K562 (cell line): ENCODE results near the gene MAGI1. TPM values are rescaled to one million over a fixed set of nuclear protein-coding genes. Genes with fewer than 3 reads are reported as not detected.

Source experiments
- ATAC-seq: fragments of 200-7000 bp; cut with Tn5 transposase; 3 replicates; pipeline ENCODE4 v1.9.1; 2020; ENCODE audit warnings: moderate library complexity
- BruUV-seq: library from RNA; stranded (reverse); fragments of 400-500 nt; replicated peaks from 2 replicates; lab custom pipeline; 2021; lab: Mats Ljungman, UMichigan
- CTCF ChIA-PET: fragments of 300-600 bp; formaldehyde crosslinking; extraction: SDS; loops from one replicate; lab custom pipeline; 2021; ENCODE audit warnings: low intra/inter-chr PET ratio; lab: Yijun Ruan, JAX
- POLR2A ChIA-PET: fragments of 300-600, 350-650 bp; sonication (Branson Sonifier 250); formaldehyde crosslinking; extraction: SDS; loops from one replicate; lab custom pipeline; 2021; ENCODE audit warnings: antibody characterized with exemption, inconsistent platforms; lab: Yijun Ruan, JAX
- DNase-seq, 4 experiments: peaks; one replicate each; pipeline versions ENCODE4 v3.0.0 to v3.0.0-alpha.2; 2011 to 2018; ENCODE audit warnings: low spot score in 3 of 4, mixed read lengths in 3 of 4; ENCODE audit errors: extremely low read depth in 1 of 4
- FAIRE-seq: peaks from 2 replicates; lab custom pipeline; 2011; peaks lifted over from hg19 to GRCh38; lab: Jason Lieb, UNC
- H2AFZ ChIP-seq: 2 replicates; pipeline ENCODE4 v1.6.0; 2011; ENCODE audit warnings: low read depth, low read length, control low read depth, inconsistent platforms
- H3K27ac ChIP-seq: fragments of 200-600 bp; 3 replicates; pipeline ENCODE4 v1.8.0; 2011; ENCODE audit warnings: low read depth, mild to moderate bottlenecking, control low read depth, inconsistent platforms, low read length, moderate library complexity, mixed read lengths; ENCODE audit errors: extremely low read depth
- H3K27me3 ChIP-seq, 2 experiments: fragments of 300-600 bp in 1 of 2; 2 replicates in 1 of 2; 3 replicates in 1 of 2; pipeline versions ENCODE4 v1.6.0 to v1.8.0; 2011; ENCODE audit warnings: inconsistent platforms in 2 of 2, low read length in 2 of 2, mild to moderate bottlenecking in 1 of 2, mixed read lengths in 1 of 2, moderate library complexity in 1 of 2; ENCODE audit not compliant: control insufficient read depth in 2 of 2, insufficient read depth in 2 of 2
- H3K36me3 ChIP-seq: fragments of 300-600 bp; 3 replicates; pipeline ENCODE4 v1.8.0; 2011; ENCODE audit warnings: mild to moderate bottlenecking, low read length, inconsistent platforms; ENCODE audit not compliant: control insufficient read depth, insufficient read depth
- H3K4me1 ChIP-seq, 2 experiments: fragments of 200-600 bp in 1 of 2; replicated peaks in 1 of 2; 2 replicates in 1 of 2; 3 replicates in 1 of 2; pipeline versions ENCODE4 v1.5.1 to v1.8.0; 2011; ENCODE audit warnings: inconsistent platforms in 2 of 2, low read length in 2 of 2, mild to moderate bottlenecking in 1 of 2, mixed read lengths in 1 of 2, moderate library complexity in 1 of 2; ENCODE audit not compliant: control insufficient read depth in 2 of 2, insufficient read depth in 2 of 2
- H3K4me2 ChIP-seq: 2 replicates; pipeline ENCODE4 v1.6.1; 2011; ENCODE audit warnings: low read length, control low read depth, inconsistent platforms, mixed read lengths; ENCODE audit not compliant: insufficient read depth
- H3K4me3 ChIP-seq: fragments of 200-600 bp; sonication (generic), shearing (Covaris generic); 2 replicates; pipeline ENCODE4 v1.5.1; 2016; ENCODE audit warnings: control low read depth, inconsistent platforms
- H3K79me2 ChIP-seq: fragments of 200-600 bp; 3 replicates; pipeline ENCODE4 v1.8.0; 2011; ENCODE audit warnings: low read length, inconsistent platforms; ENCODE audit not compliant: control insufficient read depth, insufficient read depth
- H3K9ac ChIP-seq, 2 experiments: 2 replicates each; pipeline versions ENCODE4 v1.6.0 to v1.6.1; 2011; ENCODE audit warnings: low read depth in 2 of 2, low read length in 2 of 2, control low read depth in 1 of 2, inconsistent platforms in 1 of 2, mild to moderate bottlenecking in 1 of 2, mixed read lengths in 1 of 2; ENCODE audit not compliant: insufficient read depth in 1 of 2
- H3K9me1 ChIP-seq: one replicate; pipeline ENCODE4 v1.6.0; 2011; ENCODE audit warnings: inconsistent platforms, mild to moderate bottlenecking, low read length, moderate library complexity; ENCODE audit not compliant: control insufficient read depth, insufficient read depth
- H3K9me3 ChIP-seq: replicated peaks from 2 replicates; pipeline ENCODE4 v1.5.1; 2011; ENCODE audit warnings: low read depth, low read length, inconsistent platforms; ENCODE audit not compliant: control insufficient read depth, insufficient read depth
- H4K20me1 ChIP-seq: replicated peaks from 2 replicates; pipeline ENCODE4 v1.6.1; 2011; ENCODE audit warnings: low read length, inconsistent platforms, mixed read lengths; ENCODE audit not compliant: control insufficient read depth, insufficient read depth
- MAFG ChIP-seq: fragments of 450-650 bp; conservative IDR thresholded peaks from 2 replicates; pipeline ENCODE4 v1.6.1; 2016; ENCODE audit warnings: missing genetic modification characterization, missing compliant biosample characterization
- RBM39 ChIP-seq: fragments of 200-400 bp; formaldehyde crosslinking; optimal IDR thresholded peaks from 2 replicates; pipeline ENCODE3; 2018; ENCODE audit warnings: low read depth, low read length
- SRF ChIP-seq, 2 experiments: fragments of 250-450, 450-650 bp in 1 of 2; sonication (Bioruptor Pico) in 1 of 2; sonication (generic) in 1 of 2; formaldehyde crosslinking; IDR thresholded peaks; 2 replicates each; pipeline versions ENCODE4 v1.5.0 to v1.5.1; 2020 to 2022; ENCODE audit warnings: mild to moderate bottlenecking in 1 of 2, missing genetic modification reagents in 1 of 2
- ZNF12 ChIP-seq: sonication (generic); formaldehyde crosslinking; IDR thresholded peaks from 2 replicates; pipeline ENCODE4 v1.4.0; 2020; ENCODE audit warnings: mild to moderate bottlenecking, missing genetic modification reagents
- ZNF584 ChIP-seq: fragments of 200-800 bp; sonication (Bioruptor generic); IDR thresholded peaks from 2 replicates; pipeline ENCODE4 v1.6.1; 2016; ENCODE audit warnings: low read depth, mild to moderate bottlenecking, missing genetic modification characterization, missing compliant biosample characterization
- ZNF695 ChIP-seq: fragments of 450-650 bp; formaldehyde crosslinking; IDR thresholded peaks from 2 replicates; pipeline ENCODE4 v1.4.0; 2020; ENCODE audit warnings: mild to moderate bottlenecking, moderate library complexity
- WGBS: fragments of 100-300 bp; shearing (Covaris generic); methylation state at CpG from one replicate; pipeline ENCODE4 v1.1.6; 2016; ENCODE audit warnings: low coverage, mixed read lengths; ENCODE audit not compliant: insufficient coverage; ENCODE audit errors: missing lambda C conversion rate; 5-methylcytosine and 5-hydroxymethylcytosine counted together
- in situ Hi-C: fragments of 300-500 bp; cut with MboI; formaldehyde crosslinking; loops from 4 replicates; pipeline ENCODE4 v1.15.0; 2018; ENCODE audit warnings: inconsistent platforms, mixed read lengths
- intact Hi-C: fragments of 100-400 bp; cut with micrococcal nuclease; formaldehyde crosslinking; loops from 2 replicates; pipeline ENCODE4 v1.14.2; 2022
- polyA plus RNA-seq, 8 experiments: library from polyadenylated mRNA; depleted of rRNA in 4 of 8; stranded (reverse) in 5 of 8; unstranded in 3 of 8; fragments of >200 nt; fragmentation: Nextera tagmentation in 2 of 8; fragmentation: Illumina TruSeq in 1 of 8; extraction: Ambion mirVana in 2 of 8; extraction: Trizol in 1 of 8; gene quantifications; 2 replicates each; pipeline versions ENCODE4 v1.2.1 to v1.2.3, GENCODE V29; 2011 to 2014; ENCODE audit warnings: inconsistent platforms in 1 of 8, missing spikeins in 1 of 8
- total RNA-seq, 7 experiments: library from RNA; depleted of rRNA in 6 of 7; stranded (reverse); fragments of >200 nt in 6 of 7; fragmentation: Illumina TruSeq in 2 of 7; extraction: Trizol in 2 of 7; gene quantifications; 2 replicates each; pipeline versions ENCODE4 v1.2.1 to v1.2.3, GENCODE V29; 2011 to 2021; ENCODE audit warnings: low replicate concordance in 1 of 7
- TF ChIP-seq, protein P1 (sequence below): fragments of 250-450 bp; sonication (Bioruptor Pico); IDR thresholded peaks from 2 replicates; pipeline ENCODE4 v1.5.0; 2021; ENCODE audit warnings: mild to moderate bottlenecking, moderate library complexity
- TF ChIP-seq, protein P2 (sequence below): IDR thresholded peaks from 2 replicates; pipeline ENCODE4 v1.6.1; 2011; ENCODE audit warnings: borderline replicate concordance, low read depth, mild to moderate bottlenecking, moderate library complexity, low read length; ENCODE audit not compliant: insufficient read depth, poor library complexity, severe bottlenecking
- TF ChIP-seq, protein P3 (sequence below): fragments of 450-650 bp; IDR thresholded peaks from 2 replicates; pipeline ENCODE4 v1.6.1; 2018; ENCODE audit not compliant: partially characterized antibody

Gene MAGI1
- total and polyA plus RNA-seq, 9 of the 15 experiments (the other 6 are each of a cell fraction or from before 2014, with no cell fraction given) = 7.8 to 59.4 (median 43.2) TPM

DNA sequence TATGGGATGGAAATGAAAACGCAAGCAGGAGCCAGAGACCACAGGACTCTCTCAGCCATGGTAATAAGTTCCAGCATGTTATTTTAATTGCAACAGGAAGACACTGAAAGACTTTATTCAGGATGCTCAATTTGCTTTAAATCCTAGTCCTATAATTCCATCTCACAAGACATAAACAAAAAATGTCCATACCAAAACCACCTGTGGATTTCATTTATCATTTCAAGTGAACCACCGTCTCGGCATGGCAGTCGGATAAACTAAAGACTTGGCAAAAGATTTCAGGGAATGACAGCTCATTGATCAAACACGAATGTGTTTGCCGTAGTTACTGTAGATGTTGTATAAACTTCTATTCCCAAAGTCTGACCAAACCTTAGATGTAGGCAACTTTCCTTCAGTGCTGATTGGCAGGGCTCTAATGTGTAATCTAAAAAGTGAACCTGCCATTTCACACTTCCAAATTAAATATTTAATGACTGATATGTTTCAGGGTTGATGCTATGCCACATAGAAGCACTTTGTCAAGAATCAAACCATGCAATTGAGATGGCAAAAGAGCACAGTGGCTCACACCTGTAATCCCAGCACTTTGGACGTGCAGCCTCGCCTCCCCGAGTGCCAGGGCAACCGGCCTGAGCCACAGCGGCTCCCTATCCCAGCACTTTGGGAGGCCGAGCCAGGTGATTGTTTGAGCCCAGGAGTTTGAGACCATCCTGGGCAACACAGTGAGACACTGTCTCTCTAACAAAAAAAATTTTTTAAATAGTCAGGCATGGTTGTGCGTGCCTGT, 331.7 kb downstream of the MAGI1 start:
- BruUV-seq = no TSS peak
- DNase-seq = no peak
- POLR2A ChIA-PET = interaction anchor here (0.6 kb wide), 2 partner anchors 43 to 1009 kb away, joined by 4 to 5 read pairs; no protein-coding TSS in a partner anchor

More for the DNA sequence above, 331.7 kb downstream of the MAGI1 start:
- no peak for ATAC-seq
- Histone ChIP-seq H2AFZ (no peak overlapping the region), H3K4me3 (no peak overlapping the region), H3K9ac (no peak overlapping the region), H3K9me1 (no peaks in the 10 kb centered on the region), H3K27ac (no peak overlapping the region), H3K79me2 (no peaks in the 10 kb centered on the region), H3K27me3 (peaks cover 0 to 4% of the 10 kb centered on the region in 2 experiments; a peak in 1 of 5 replicates), H3K4me1 (no peaks in the 10 kb centered on the region), H3K4me2 (no peak overlapping the region), H3K9me3 (no peaks in the 10 kb centered on the region), H3K36me3 (no peaks in the 10 kb centered on the region), H4K20me1 (no peaks in the 10 kb centered on the region)
- WGBS = 31% methylated on average over 10 of the region's 13 CpGs
- in situ Hi-C loops = no loop called here
- FAIRE-seq = no peak
- intact Hi-C loops = no loop called here
- TF ChIP-seq, protein P1, sequence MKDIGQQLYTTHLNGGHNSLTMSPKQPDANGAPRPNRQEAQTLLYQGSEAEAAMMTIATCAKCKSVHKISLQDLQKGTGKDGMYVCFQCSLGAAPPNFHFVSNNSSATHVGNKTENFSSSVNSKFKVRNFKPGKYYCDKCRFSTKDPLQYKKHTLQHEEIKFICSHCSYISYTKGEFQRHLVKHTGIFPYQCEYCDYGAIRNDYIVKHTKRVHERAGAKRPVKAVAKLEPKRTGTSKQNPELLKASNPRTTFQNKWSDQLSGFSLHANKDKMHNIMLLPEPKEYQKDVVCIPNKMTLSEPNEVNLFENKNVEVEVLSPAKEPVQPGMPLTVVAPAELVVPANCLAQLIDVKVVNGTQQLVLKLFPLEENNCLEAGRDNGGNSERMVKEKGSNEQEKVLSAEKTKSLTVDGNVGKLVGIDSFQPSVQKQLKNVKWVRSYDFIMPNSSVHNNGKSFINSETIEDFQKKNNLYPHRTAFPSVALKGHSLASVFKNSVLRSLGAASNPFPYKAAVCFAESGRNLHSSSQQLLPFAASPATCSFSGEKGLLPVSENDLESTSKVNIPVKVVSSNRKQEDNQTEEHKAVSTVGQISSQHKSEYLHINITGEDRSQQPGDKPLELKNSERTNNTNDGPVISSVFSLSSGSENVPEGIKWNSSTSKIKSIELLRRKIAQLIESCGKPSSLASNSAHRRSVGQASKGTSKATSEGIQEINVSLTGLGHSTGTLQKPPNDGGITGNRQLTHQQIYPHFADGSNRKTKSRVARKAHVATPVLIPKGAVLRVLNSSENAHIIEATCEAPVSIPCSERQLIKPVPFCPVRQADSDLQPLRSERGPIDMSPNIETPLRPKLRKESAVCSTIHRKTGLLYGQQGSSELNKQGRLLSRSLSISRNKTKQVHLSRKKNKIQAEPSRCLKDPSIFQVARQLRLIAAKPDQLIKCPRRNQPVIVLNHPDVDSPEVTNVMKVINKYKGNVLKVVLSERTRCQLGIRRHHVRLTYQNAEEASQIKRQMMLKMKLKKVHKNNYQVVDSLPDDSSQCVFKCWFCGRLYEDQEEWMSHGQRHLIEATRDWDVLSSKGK = no peak
- TF ChIP-seq ZNF584 (CRISPR knock-in tag) = no peak
- TF ChIP-seq, protein P2, sequence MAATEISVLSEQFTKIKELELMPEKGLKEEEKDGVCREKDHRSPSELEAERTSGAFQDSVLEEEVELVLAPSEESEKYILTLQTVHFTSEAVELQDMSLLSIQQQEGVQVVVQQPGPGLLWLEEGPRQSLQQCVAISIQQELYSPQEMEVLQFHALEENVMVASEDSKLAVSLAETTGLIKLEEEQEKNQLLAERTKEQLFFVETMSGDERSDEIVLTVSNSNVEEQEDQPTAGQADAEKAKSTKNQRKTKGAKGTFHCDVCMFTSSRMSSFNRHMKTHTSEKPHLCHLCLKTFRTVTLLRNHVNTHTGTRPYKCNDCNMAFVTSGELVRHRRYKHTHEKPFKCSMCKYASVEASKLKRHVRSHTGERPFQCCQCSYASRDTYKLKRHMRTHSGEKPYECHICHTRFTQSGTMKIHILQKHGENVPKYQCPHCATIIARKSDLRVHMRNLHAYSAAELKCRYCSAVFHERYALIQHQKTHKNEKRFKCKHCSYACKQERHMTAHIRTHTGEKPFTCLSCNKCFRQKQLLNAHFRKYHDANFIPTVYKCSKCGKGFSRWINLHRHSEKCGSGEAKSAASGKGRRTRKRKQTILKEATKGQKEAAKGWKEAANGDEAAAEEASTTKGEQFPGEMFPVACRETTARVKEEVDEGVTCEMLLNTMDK = no peak
- TF ChIP-seq ZNF12 (CRISPR knock-in tag) = no peak
- TF ChIP-seq SRF (CRISPR knock-in tag; IDR thresholded peaks at IDR 0.05) = no peak
- TF ChIP-seq MAFG = no peak
- TF ChIP-seq, protein P3, sequence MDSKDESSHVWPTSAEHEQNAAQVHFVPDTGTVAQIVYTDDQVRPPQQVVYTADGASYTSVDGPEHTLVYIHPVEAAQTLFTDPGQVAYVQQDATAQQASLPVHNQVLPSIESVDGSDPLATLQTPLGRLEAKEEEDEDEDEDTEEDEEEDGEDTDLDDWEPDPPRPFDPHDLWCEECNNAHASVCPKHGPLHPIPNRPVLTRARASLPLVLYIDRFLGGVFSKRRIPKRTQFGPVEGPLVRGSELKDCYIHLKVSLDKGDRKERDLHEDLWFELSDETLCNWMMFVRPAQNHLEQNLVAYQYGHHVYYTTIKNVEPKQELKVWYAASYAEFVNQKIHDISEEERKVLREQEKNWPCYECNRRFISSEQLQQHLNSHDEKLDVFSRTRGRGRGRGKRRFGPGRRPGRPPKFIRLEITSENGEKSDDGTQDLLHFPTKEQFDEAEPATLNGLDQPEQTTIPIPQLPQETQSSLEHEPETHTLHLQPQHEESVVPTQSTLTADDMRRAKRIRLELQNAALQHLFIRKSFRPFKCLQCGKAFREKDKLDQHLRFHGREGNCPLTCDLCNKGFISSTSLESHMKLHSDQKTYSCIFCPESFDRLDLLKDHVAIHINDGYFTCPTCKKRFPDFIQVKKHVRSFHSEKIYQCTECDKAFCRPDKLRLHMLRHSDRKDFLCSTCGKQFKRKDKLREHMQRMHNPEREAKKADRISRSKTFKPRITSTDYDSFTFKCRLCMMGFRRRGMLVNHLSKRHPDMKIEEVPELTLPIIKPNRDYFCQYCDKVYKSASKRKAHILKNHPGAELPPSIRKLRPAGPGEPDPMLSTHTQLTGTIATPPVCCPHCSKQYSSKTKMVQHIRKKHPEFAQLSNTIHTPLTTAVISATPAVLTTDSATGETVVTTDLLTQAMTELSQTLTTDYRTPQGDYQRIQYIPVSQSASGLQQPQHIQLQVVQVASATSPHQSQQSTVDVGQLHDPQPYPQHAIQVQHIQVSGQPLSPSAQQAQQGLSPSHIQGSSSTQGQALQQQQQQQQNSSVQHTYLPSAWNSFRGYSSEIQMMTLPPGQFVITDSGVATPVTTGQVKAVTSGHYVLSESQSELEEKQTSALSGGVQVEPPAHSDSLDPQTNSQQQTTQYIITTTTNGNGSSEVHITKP = no peak
- TF ChIP-seq RBM39 = no peak
- no peak for TF ChIP-seq ZNF695 (CRISPR knock-in tag)
- CTCF ChIA-PET = no interaction called here
